Mesendoderm (in vitro differentiated cells): ENCODE results near the gene BGLAP.

ENCODE experiments used
- DNase-seq: peaks from one replicate; pipeline ENCODE4 v3.0.0; 2013
- H2AK5ac ChIP-seq: 2 replicates; pipeline ENCODE4 v1.6.1; 2013; ENCODE audit warnings: low read length, inconsistent platforms
- H2BK120ac ChIP-seq: 2 replicates; pipeline ENCODE4 v1.6.1; 2013; ENCODE audit warnings: low read depth, mild to moderate bottlenecking, low read length, moderate library complexity, mixed read lengths
- H2BK15ac ChIP-seq: replicated peaks from 2 replicates; pipeline ENCODE4 v1.6.1; 2013; ENCODE audit warnings: low read depth, mild to moderate bottlenecking, moderate library complexity
- H2BK5ac ChIP-seq: 2 replicates; pipeline ENCODE4 v1.6.1; 2013; ENCODE audit warnings: low read length, inconsistent platforms
- H3K18ac ChIP-seq: 2 replicates; pipeline ENCODE4 v1.6.1; 2013; ENCODE audit warnings: mild to moderate bottlenecking, low read length, mixed read lengths
- H3K23ac ChIP-seq: one replicate; pipeline ENCODE4 v1.6.1; 2013; ENCODE audit warnings: low read length
- H3K27ac ChIP-seq: 2 replicates; pipeline ENCODE4 v1.5.1; 2013; ENCODE audit warnings: low read depth, mild to moderate bottlenecking, inconsistent platforms, low read length, moderate library complexity
- H3K27me3 ChIP-seq: 2 replicates; pipeline ENCODE4 v1.6.1; 2013; ENCODE audit warnings: low read length, control low read depth, mild to moderate bottlenecking, inconsistent platforms; ENCODE audit not compliant: insufficient read depth, poor library complexity
- H3K36me3 ChIP-seq: 2 replicates; pipeline ENCODE4 v1.6.1; 2013; ENCODE audit warnings: low read length, inconsistent platforms; ENCODE audit not compliant: control insufficient read depth, insufficient read depth
- H3K4ac ChIP-seq: one replicate; pipeline ENCODE4 v1.6.1; 2013; ENCODE audit warnings: low read depth, mild to moderate bottlenecking, low read length, moderate library complexity
- H3K4me1 ChIP-seq: 2 replicates; pipeline ENCODE4 v1.6.1; 2013; ENCODE audit warnings: low read depth, low read length, inconsistent platforms; ENCODE audit not compliant: control insufficient read depth
- H3K4me2 ChIP-seq: 2 replicates; pipeline ENCODE4 v1.6.1; 2013; ENCODE audit warnings: low read length
- H3K4me3 ChIP-seq: 2 replicates; pipeline ENCODE4 v1.5.1; 2013; ENCODE audit warnings: mild to moderate bottlenecking, low read length
- H3K56ac ChIP-seq: one replicate; pipeline ENCODE4 v1.6.1; 2013; ENCODE audit warnings: low read length
- H3K79me1 ChIP-seq: 2 replicates; pipeline ENCODE4 v1.6.1; 2013; ENCODE audit warnings: low read length, inconsistent platforms
- H3K79me2 ChIP-seq: 2 replicates; pipeline ENCODE4 v1.6.1; 2013; ENCODE audit warnings: mild to moderate bottlenecking, low read length; ENCODE audit not compliant: control insufficient read depth, insufficient read depth
- H3K9ac ChIP-seq: 2 replicates; pipeline ENCODE4 v1.6.1; 2013; ENCODE audit warnings: low read length, inconsistent platforms
- H4K5ac ChIP-seq: one replicate; pipeline ENCODE4 v1.6.1; 2013; ENCODE audit warnings: low read length
- H4K8ac ChIP-seq: one replicate; pipeline ENCODE4 v1.6.1; 2013; ENCODE audit warnings: low read depth, mild to moderate bottlenecking, control low read depth, low read length, moderate library complexity
- WGBS: extraction: QIAGEN DNeasy Blood & Tissue Kit; methylation state at CpG from one replicate; pipeline ENCODE4 v1.1.7; 2013; ENCODE audit warnings: low lambda C conversion rate, missing lambda C conversion rate; ENCODE audit not compliant: insufficient coverage; ENCODE audit errors: extremely low coverage; 5-methylcytosine and 5-hydroxymethylcytosine counted together

The BGLAP gene

DNA sequence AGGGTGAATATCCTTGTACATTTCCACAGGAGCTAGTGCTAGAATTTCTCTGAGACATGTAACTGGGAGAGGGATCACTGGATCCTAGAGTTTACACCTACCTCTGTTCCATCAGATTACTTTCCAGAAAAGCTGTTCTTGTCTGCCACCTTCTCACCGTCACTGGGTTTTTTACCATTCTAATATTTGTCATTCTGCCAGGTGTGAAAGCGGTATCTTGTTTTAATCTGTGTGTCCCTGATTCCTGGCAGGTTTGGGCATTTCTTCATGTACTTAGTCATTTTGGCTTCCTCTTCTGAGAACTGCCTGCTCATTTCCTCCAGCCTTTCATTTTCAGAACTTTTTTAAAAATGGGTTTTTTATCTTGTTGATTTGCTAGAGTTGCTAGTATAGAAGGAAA, 24.1 kb upstream of the BGLAP start:
- no peak overlapping the region for H3K4me2 ChIP-seq
- peak overlapping the region; percentile 11 for H3K9ac ChIP-seq
- no peak overlapping the region for H3K23ac ChIP-seq
- H3K79me2 ChIP-seq = peaks cover 7% of the 10 kb centered on the region
- peaks cover 2% of the 10 kb centered on the region for H3K4me1 ChIP-seq
- peak overlapping the region; percentile 2 for H3K56ac ChIP-seq
- no CpG with 5 or more reads among the region's 2 CpGs for WGBS
- no peak overlapping the region for H2BK5ac ChIP-seq
- no peak overlapping the region for H4K8ac ChIP-seq
- H2AK5ac ChIP-seq = no peak overlapping the region
- H3K4me3 ChIP-seq = no peak overlapping the region
- no peaks in the 10 kb centered on the region for H3K27me3 ChIP-seq
- H2BK15ac ChIP-seq = no peak overlapping the region
- H3K36me3 ChIP-seq = peaks cover 5% of the 10 kb centered on the region
- no peak overlapping the region for H3K18ac ChIP-seq
- no peak overlapping the region for H3K4ac ChIP-seq
- no peak overlapping the region for H3K27ac ChIP-seq
- H3K79me1 ChIP-seq = peaks cover 10% of the 10 kb centered on the region
- H2BK120ac ChIP-seq = no peak overlapping the region
- DNase-seq = peak; percentile 53
- no peak overlapping the region for H4K5ac ChIP-seq

DNA sequence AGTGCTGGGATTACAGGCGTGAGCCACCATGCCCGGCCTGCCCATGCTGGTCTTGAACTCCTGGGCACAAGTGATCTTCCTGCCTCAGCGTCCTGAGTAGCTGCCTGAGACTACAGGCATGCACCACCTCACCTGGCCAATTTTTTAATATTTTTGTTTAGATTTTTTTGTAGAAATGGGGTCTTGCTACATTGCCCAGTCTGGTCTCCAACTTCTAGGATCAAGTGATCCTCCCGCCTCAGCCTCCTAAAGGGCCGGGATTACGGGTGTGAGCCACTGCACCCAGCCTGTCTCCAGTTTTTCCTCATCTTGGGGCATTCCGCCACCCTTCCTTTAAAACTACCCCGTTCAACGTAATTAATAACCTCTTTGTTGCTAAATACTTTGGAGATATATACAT, 21.8 kb upstream of the BGLAP start:
- H3K23ac ChIP-seq = no peak overlapping the region
- H4K8ac ChIP-seq = no peak overlapping the region
- no peak overlapping the region for H2BK15ac ChIP-seq
- H3K18ac ChIP-seq = no peak overlapping the region
- H3K4me2 ChIP-seq = no peak overlapping the region
- H4K5ac ChIP-seq = no peak overlapping the region
- no peak overlapping the region for H3K56ac ChIP-seq
- no peak overlapping the region for H3K4me3 ChIP-seq
- H2AK5ac ChIP-seq = no peak overlapping the region
- peaks cover 6% of the 10 kb centered on the region for H3K79me1 ChIP-seq
- H3K36me3 ChIP-seq = peaks cover 11% of the 10 kb centered on the region
- H2BK5ac ChIP-seq = no peak overlapping the region
- no peak overlapping the region for H3K27ac ChIP-seq
- H3K4me1 ChIP-seq = peaks cover 2% of the 10 kb centered on the region
- peaks cover under 1% of the 10 kb centered on the region for H3K79me2 ChIP-seq
- no peak overlapping the region for H3K4ac ChIP-seq
- no CpG with 5 or more reads among the region's 9 CpGs for WGBS
- H3K9ac ChIP-seq = no peak overlapping the region
- no peak overlapping the region for H2BK120ac ChIP-seq
- H3K27me3 ChIP-seq = no peaks in the 10 kb centered on the region
- DNase-seq = no peak

DNA sequence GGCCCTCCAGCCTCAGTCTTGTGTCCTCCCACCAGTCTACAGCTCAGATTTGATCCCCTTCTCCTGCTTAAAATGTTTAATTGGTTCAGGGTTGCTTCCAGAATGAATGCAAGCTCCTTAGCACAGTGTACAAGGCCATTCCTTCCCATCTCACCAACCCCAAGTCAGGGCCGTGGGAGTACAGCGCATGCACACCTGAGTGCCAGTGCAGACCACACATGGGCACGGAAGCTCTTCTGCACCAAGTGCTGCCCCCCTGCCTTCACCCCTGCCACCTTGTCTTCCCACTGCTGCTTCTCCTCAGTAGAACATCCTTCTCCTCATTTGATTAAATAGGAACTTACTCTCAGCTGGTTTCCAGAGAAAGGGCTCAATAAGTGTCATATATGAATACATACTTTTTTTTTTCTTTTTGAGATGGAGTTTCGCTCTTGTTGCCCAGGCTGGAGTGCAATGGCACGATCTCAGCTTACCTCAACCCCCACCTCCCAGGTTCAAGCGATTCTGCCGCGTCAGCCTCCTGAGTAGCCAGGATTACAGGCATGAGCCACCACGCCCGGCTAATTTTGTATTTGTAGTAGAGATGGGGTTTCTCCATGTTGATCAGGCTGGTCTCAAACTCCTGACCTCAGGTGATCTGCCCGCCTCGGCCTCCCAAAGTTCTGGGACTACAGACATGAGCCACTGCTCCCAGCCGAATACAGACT, 19.8 kb upstream of the BGLAP start:
- no peak overlapping the region for H4K8ac ChIP-seq
- H3K4me2 ChIP-seq = no peak overlapping the region
- H2BK120ac ChIP-seq = no peak overlapping the region
- H2BK5ac ChIP-seq = no peak overlapping the region
- no peak overlapping the region for H4K5ac ChIP-seq
- H3K4me3 ChIP-seq = no peak overlapping the region
- no peak overlapping the region for H3K56ac ChIP-seq
- H3K4me1 ChIP-seq = peaks cover 2% of the 10 kb centered on the region
- no peak overlapping the region for H3K27ac ChIP-seq
- DNase-seq = no peak
- no CpG with 5 or more reads among the region's 13 CpGs for WGBS
- no peak overlapping the region for H2AK5ac ChIP-seq
- no peak overlapping the region for H3K23ac ChIP-seq
- H3K79me2 ChIP-seq = no peaks in the 10 kb centered on the region
- no peak overlapping the region for H3K18ac ChIP-seq
- H3K4ac ChIP-seq = no peak overlapping the region
- peaks cover 6% of the 10 kb centered on the region for H3K79me1 ChIP-seq
- H2BK15ac ChIP-seq = no peak overlapping the region
- H3K27me3 ChIP-seq = no peaks in the 10 kb centered on the region
- H3K9ac ChIP-seq = no peak overlapping the region
- peaks cover 12% of the 10 kb centered on the region for H3K36me3 ChIP-seq

DNA sequence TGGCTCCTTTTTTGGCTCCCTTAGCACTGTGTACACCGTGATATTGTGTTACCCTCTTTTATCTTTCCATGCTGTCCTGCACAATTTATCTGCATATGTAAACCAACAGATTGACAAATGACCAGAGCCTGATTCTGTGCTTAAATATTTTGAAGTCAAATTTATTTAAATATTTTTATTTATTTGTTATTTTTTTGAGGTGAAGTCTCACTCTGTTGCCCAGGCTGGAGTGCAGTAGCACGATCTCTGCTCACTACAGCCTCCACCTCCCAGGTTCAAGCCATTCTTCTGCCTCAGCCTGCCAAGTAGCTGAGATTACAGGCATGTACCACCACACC, 16.3 kb upstream of the BGLAP start:
- no peak overlapping the region for H3K18ac ChIP-seq
- H3K23ac ChIP-seq = no peak overlapping the region
- H3K79me2 ChIP-seq = no peaks in the 10 kb centered on the region
- H3K4me3 ChIP-seq = no peak overlapping the region
- no peak overlapping the region for H3K4ac ChIP-seq
- H3K27me3 ChIP-seq = no peaks in the 10 kb centered on the region
- no peak overlapping the region for H3K9ac ChIP-seq
- H4K5ac ChIP-seq = no peak overlapping the region
- no peak overlapping the region for H2BK120ac ChIP-seq
- peaks cover 12% of the 10 kb centered on the region for H3K36me3 ChIP-seq
- no peak overlapping the region for H3K56ac ChIP-seq
- H4K8ac ChIP-seq = no peak overlapping the region
- no peak overlapping the region for H3K27ac ChIP-seq
- H3K4me2 ChIP-seq = no peak overlapping the region
- H2BK5ac ChIP-seq = no peak overlapping the region
- no peak overlapping the region for H2BK15ac ChIP-seq
- WGBS = no CpG with 5 or more reads among the region's 2 CpGs
- no peak overlapping the region for H2AK5ac ChIP-seq
- no peak for DNase-seq
- no peaks in the 10 kb centered on the region for H3K4me1 ChIP-seq
- peaks cover 6% of the 10 kb centered on the region for H3K79me1 ChIP-seq

DNA sequence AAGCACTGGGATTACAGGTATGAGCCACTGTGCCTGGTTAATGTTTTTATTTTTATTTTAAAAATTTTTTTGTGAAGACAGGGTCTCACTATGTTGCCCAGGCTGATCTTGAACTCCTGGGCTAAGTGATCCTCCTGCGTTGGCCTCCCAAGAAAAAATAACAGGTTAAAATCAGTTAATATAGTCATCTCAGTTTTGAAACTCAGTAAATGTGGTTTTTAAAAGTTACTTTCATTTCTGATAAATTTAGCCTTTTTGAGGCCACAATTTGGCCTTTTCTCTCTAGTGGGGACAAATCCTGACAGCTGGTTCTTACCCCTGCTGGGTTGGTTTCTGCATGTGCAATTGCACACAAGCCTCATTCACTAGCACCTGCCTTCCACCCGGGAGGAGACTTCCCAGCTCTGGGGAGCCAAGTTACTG, 15.9 kb upstream of the BGLAP start:
- H3K36me3 ChIP-seq = peaks cover 11% of the 10 kb centered on the region
- H3K4me3 ChIP-seq = no peak overlapping the region
- no peak overlapping the region for H2AK5ac ChIP-seq
- no peak overlapping the region for H2BK120ac ChIP-seq
- H3K79me2 ChIP-seq = no peaks in the 10 kb centered on the region
- DNase-seq = no peak
- H2BK15ac ChIP-seq = no peak overlapping the region
- no peaks in the 10 kb centered on the region for H3K27me3 ChIP-seq
- no peak overlapping the region for H3K23ac ChIP-seq
- no peak overlapping the region for H3K27ac ChIP-seq
- peaks cover 4% of the 10 kb centered on the region for H3K79me1 ChIP-seq
- no peak overlapping the region for H3K18ac ChIP-seq
- no peak overlapping the region for H3K4ac ChIP-seq
- no peak overlapping the region for H4K5ac ChIP-seq
- H3K56ac ChIP-seq = no peak overlapping the region
- no peaks in the 10 kb centered on the region for H3K4me1 ChIP-seq
- WGBS = no CpG with 5 or more reads among the region's 2 CpGs
- H4K8ac ChIP-seq = no peak overlapping the region
- no peak overlapping the region for H3K9ac ChIP-seq
- H2BK5ac ChIP-seq = no peak overlapping the region
- no peak overlapping the region for H3K4me2 ChIP-seq

DNA sequence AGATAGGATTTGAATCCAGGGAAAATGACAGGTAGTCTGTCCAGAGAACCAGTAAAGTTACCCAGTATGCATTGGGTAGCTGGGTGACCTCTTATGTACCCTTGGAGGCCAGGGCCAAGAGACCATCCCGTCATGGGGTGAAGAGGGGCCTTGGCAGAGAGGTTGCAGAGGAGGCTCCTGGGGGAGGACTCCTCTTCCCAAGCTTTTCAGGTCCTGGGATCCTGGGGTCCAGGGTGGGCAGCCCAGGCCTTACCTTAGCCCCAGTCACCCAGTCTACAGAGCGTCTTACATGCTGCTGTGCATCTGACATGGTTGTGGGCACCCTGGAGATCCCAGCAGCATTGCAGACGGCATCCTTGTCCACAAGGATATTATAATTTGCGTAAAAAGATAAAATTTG, 15.2 kb upstream of the BGLAP start:
- Histone ChIP-seq H3K36me3 (peaks cover 10% of the 10 kb centered on the region), H3K56ac (no peak overlapping the region), H3K4ac (no peak overlapping the region), H3K27me3 (no peaks in the 10 kb centered on the region), H3K23ac (no peak overlapping the region), H3K79me1 (peaks cover 3% of the 10 kb centered on the region), H3K27ac (no peak overlapping the region), H3K4me3 (no peak overlapping the region), H2BK5ac (no peak overlapping the region), H3K79me2 (no peaks in the 10 kb centered on the region), H3K4me2 (no peak overlapping the region), H3K4me1 (no peaks in the 10 kb centered on the region), H3K18ac (no peak overlapping the region), H3K9ac (no peak overlapping the region), H4K8ac (no peak overlapping the region), H4K5ac (no peak overlapping the region), H2BK15ac (no peak overlapping the region), H2AK5ac (no peak overlapping the region), H2BK120ac (no peak overlapping the region)
- WGBS = no CpG with 5 or more reads among the region's 4 CpGs
- no peak for DNase-seq
